Natural killer cell (primary cell): ENCODE results near the gene UBL7. TPM values are rescaled to one million over a fixed set of nuclear protein-coding genes. Genes with fewer than 3 reads are reported as not detected.

Experiments used
- ATAC-seq, 3 donors: fragments of 150-1000 bp in 2 of 3; fragments of 200-7000 bp in 1 of 3; cut with Tn5 transposase; 1 replicate in 1 of 3; 2 replicates in 2 of 3; pipeline ENCODE4 v1.10.0; 2021; ENCODE audit warnings: mild to moderate bottlenecking in 2 of 3, moderate library complexity in 2 of 3
- DNase-seq, 2 donors: peaks; one replicate each; pipeline versions ENCODE4 v3.0.0 to v3.0.0-alpha.2; 2013 to 2021; ENCODE audit warnings: mixed read lengths in 1 of 2
- H3K27ac ChIP-seq: one replicate; pipeline ENCODE4 v1.5.1; 2013; ENCODE audit warnings: mild to moderate bottlenecking, low read length
- H3K27me3 ChIP-seq: one replicate; pipeline ENCODE4 v1.6.1; 2013; ENCODE audit warnings: low read length; ENCODE audit not compliant: control insufficient read depth, insufficient read depth
- H3K36me3 ChIP-seq: one replicate; pipeline ENCODE4 v1.6.1; 2013; ENCODE audit warnings: low read length; ENCODE audit not compliant: control insufficient read depth, insufficient read depth
- H3K4me1 ChIP-seq: one replicate; pipeline ENCODE4 v1.6.1; 2013; ENCODE audit warnings: low read length; ENCODE audit not compliant: control insufficient read depth, insufficient read depth
- H3K4me3 ChIP-seq: one replicate; pipeline ENCODE4 v1.5.1; 2013; ENCODE audit warnings: low read length
- H3K9me3 ChIP-seq: one replicate; pipeline ENCODE4 v1.6.1; 2013; ENCODE audit warnings: low read length; ENCODE audit not compliant: control insufficient read depth, insufficient read depth
- H3K27ac Mint-ChIP-seq, 2 donors: one replicate each; pipeline ENCODE4 v1.8.0; 2022; ENCODE audit warnings: mild to moderate bottlenecking in 2 of 2, mixed read lengths in 2 of 2, moderate library complexity in 1 of 2
- H3K27me3 Mint-ChIP-seq, 2 donors: one replicate each; pipeline ENCODE4 v1.8.0; 2022; ENCODE audit warnings: low read depth in 2 of 2, mixed read lengths in 2 of 2
- H3K36me3 Mint-ChIP-seq: one replicate; pipeline ENCODE4 v1.8.0; 2022; ENCODE audit warnings: mixed read lengths
- H3K4me1 Mint-ChIP-seq, 2 donors: one replicate each; pipeline ENCODE4 v1.8.0; 2022; ENCODE audit warnings: mixed read lengths in 2 of 2
- H3K4me3 Mint-ChIP-seq: one replicate; pipeline ENCODE4 v1.8.0; 2022; ENCODE audit warnings: mild to moderate bottlenecking, moderate library complexity, mixed read lengths
- H3K9me3 Mint-ChIP-seq, 2 donors: one replicate each; pipeline ENCODE4 v1.8.0; 2022; ENCODE audit warnings: mixed read lengths in 2 of 2
- WGBS: methylation state at CpG from one replicate; pipeline ENCODE4 v1.1.7; 2013; ENCODE audit warnings: missing lambda C conversion rate; ENCODE audit not compliant: insufficient coverage; 5-methylcytosine and 5-hydroxymethylcytosine counted together
- intact Hi-C: fragments of 100-400 bp; cut with micrococcal nuclease; formaldehyde crosslinking; loops from one replicate; pipeline ENCODE4 v1.14.2; 2022
- total RNA-seq, 4 donors: library from RNA; stranded (reverse); fragments of 120-200 nt in 1 of 4; gene quantifications; one replicate each; pipeline versions ENCODE4 v1.2.3 to v1.2.4, GENCODE V29; 2013 to 2022
- TF ChIP-seq, protein P1 (sequence below): fragments of 200-600 bp; IDR thresholded peaks from one replicate; pipeline ENCODE4 v1.8.0; 2022; ENCODE audit warnings: antibody characterized with exemption

Gene UBL7
- total RNA-seq, 3 donors from 2014 or later (not counting 1 experiment from before 2014, with no cell fraction given): 25.1 to 38.7 (median 29.0) TPM

DNA sequence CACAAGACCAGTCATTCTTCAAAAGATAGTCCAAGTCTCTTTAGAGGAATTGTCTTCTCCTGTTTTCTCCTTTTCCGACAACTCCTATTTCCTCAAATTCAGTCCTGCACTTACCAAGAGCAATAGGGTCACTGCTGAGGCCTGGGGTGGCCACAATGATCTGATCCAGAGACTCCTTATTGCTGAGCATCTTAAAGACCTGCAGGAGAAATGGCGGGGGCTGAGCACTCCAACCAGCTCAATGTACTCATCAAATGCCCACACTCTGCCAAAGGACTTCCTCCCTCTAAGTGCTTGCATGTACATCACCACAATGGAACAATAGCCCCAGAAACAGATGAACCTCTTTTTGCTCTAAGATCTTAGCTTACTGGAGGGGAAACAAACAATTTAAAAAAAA lies 9.6 kb downstream of the UBL7 start:
- Mint-ChIP-seq H3K4me3 (no peak overlapping the region), H3K27me3 (no peaks in the 10 kb centered on the region), H3K27ac (no peak overlapping the region), H3K9me3 (no peaks in the 10 kb centered on the region), H3K4me1 (no peaks in the 10 kb centered on the region), H3K36me3 (peaks cover 26% of the 10 kb centered on the region)
- no peaks in the 10 kb centered on the region for H3K4me1 ChIP-seq
- H3K27ac ChIP-seq: no peak overlapping the region
- no peak overlapping the region for H3K4me3 ChIP-seq
- no peaks in the 10 kb centered on the region for H3K27me3 ChIP-seq
- no peaks in the 10 kb centered on the region for H3K9me3 ChIP-seq
- intact Hi-C loops: no loop called here
- H3K36me3 ChIP-seq: peaks cover 76% of the 10 kb centered on the region
- ATAC-seq: no peak
- DNase-seq: no peak
- 100% methylated on average over 2 of the region's 2 CpGs for WGBS
- TF ChIP-seq, protein P1, sequence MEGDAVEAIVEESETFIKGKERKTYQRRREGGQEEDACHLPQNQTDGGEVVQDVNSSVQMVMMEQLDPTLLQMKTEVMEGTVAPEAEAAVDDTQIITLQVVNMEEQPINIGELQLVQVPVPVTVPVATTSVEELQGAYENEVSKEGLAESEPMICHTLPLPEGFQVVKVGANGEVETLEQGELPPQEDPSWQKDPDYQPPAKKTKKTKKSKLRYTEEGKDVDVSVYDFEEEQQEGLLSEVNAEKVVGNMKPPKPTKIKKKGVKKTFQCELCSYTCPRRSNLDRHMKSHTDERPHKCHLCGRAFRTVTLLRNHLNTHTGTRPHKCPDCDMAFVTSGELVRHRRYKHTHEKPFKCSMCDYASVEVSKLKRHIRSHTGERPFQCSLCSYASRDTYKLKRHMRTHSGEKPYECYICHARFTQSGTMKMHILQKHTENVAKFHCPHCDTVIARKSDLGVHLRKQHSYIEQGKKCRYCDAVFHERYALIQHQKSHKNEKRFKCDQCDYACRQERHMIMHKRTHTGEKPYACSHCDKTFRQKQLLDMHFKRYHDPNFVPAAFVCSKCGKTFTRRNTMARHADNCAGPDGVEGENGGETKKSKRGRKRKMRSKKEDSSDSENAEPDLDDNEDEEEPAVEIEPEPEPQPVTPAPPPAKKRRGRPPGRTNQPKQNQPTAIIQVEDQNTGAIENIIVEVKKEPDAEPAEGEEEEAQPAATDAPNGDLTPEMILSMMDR: no peak

DNA sequence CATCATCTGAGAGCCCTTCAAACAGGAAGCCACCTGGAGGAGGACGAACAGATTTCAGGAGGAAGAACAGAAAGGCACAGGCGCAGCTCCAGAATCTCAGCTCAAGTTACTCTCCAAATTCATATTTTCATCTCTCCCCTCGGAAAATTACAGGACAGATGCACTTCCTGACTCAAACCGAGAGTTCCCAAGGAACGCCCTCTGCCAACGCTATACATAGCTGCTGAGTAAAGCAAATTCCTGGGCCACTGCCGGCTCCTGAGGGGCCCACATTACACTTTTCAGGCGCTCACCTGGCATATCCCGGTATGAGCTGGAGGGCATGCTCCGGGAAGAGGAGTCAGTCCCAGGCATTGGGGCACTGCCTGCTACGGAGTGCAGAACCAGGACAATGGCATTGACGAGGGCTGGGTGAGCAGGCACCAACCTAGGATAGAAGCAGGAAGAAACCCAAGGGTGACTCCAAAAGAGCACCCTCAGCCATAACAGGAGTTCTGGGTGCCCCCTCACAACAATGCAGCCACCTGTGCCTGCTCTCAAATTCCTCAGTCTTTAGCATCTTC lies 11.2 kb downstream of the UBL7 start:
- TF ChIP-seq, protein P1: no peak
- no peaks in the 10 kb centered on the region for H3K9me3 ChIP-seq
- Mint-ChIP-seq H3K4me1 (no peaks in the 10 kb centered on the region), H3K27ac (no peak overlapping the region), H3K9me3 (no peaks in the 10 kb centered on the region), H3K4me3 (no peak overlapping the region), H3K27me3 (no peaks in the 10 kb centered on the region), H3K36me3 (peaks cover 35% of the 10 kb centered on the region)
- H3K4me1 ChIP-seq: no peaks in the 10 kb centered on the region
- DNase-seq (no peak), ATAC-seq (no peak)
- H3K4me3 ChIP-seq: no peak overlapping the region
- intact Hi-C loops: no loop called here
- H3K36me3 ChIP-seq: peaks cover 80% of the 10 kb centered on the region
- 95% methylated on average over 12 of the region's 12 CpGs for WGBS
- H3K27ac ChIP-seq: no peak overlapping the region
- no peaks in the 10 kb centered on the region for H3K27me3 ChIP-seq

DNA sequence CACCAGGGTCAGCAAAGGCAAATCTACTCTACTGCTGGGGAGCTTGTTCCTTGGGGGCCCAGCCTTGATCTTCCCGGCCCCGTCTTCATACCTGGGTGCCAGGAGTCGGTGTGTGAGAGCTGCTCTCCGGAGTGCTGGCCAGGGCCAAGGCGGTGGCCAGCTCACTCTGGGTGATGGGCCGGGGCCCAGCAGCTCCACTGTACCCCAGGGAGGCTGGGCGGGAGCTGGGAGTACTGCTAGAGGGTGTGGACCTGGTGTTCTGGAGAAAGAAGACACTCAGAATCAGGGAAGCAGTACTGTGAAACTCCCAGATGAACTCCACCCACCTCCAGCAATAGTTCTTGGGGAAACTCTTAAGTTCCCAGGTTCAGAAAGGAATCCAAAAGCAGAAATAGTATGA lies 11.9 kb downstream of the UBL7 start:
- peaks cover 40% of the 10 kb centered on the region for H3K36me3 Mint-ChIP-seq
- no peak overlapping the region for H3K27ac Mint-ChIP-seq
- no peaks in the 10 kb centered on the region for H3K4me1 ChIP-seq
- WGBS: 98% methylated on average over 7 of the region's 7 CpGs
- no peaks in the 10 kb centered on the region for H3K4me1 Mint-ChIP-seq
- DNase-seq: no peak
- H3K27ac ChIP-seq: no peak overlapping the region
- no peaks in the 10 kb centered on the region for H3K27me3 ChIP-seq
- no peaks in the 10 kb centered on the region for H3K27me3 Mint-ChIP-seq
- ATAC-seq: no peak
- peaks cover 78% of the 10 kb centered on the region for H3K36me3 ChIP-seq
- no peaks in the 10 kb centered on the region for H3K9me3 Mint-ChIP-seq
- H3K4me3 Mint-ChIP-seq: no peak overlapping the region
- intact Hi-C loops: no loop called here
- TF ChIP-seq, protein P1: no peak
- no peaks in the 10 kb centered on the region for H3K9me3 ChIP-seq
- H3K4me3 ChIP-seq: no peak overlapping the region
